ENCODE measurements around the gene CA9.

- TF ChIP-seq CTCF (IDR thresholded peaks at IDR 0.05; ENCODE audit: extremely low read depth in 1 of 2, insufficient read depth in 1 of 2, low read depth in 1 of 2, low read length in 2 of 2) (no peak), JUN (IDR thresholded peaks at IDR 0.05; ENCODE audit: borderline replicate concordance, insufficient read depth, insufficient read length, low read depth) (no peak)
Measured at GRCh38 chr9:35725362-35725761, 51.6 kb downstream of the CA9 start.
